Suprapubic skin (tissue), 4 donors: Measurements from ENCODE around the gene PDZRN3. TPM values are rescaled to one million over a fixed set of nuclear protein-coding genes. Genes with fewer than 3 reads are reported as not detected.

ENCODE experiments used
- DNase-seq, 2 donors: peaks; one replicate each; pipeline ENCODE4 v3.0.0-alpha.2; 2019; ENCODE audit warnings: low spot score in 2 of 2
- H3K27ac ChIP-seq: fragments of 200-600 bp; sonication (generic); one replicate; pipeline ENCODE4 v1.5.1; 2019
- H3K27me3 ChIP-seq: fragments of 200-600 bp; sonication (generic); one replicate; pipeline ENCODE4 v1.5.1; 2019
- H3K36me3 ChIP-seq: fragments of 200-600 bp; sonication (generic); one replicate; pipeline ENCODE4 v1.5.1; 2019
- H3K4me1 ChIP-seq: fragments of 200-600 bp; sonication (generic); one replicate; pipeline ENCODE4 v1.5.1; 2019
- H3K4me3 ChIP-seq: fragments of 200-600 bp; sonication (generic); one replicate; pipeline ENCODE4 v1.5.1; 2019; ENCODE audit warnings: mild to moderate bottlenecking
- H3K9me3 ChIP-seq: fragments of 200-600 bp; sonication (generic); one replicate; pipeline ENCODE4 v1.5.1; 2019
- CTCF ChIP-seq, 2 donors: fragments of 200-600 bp in 1 of 2; fragments of 450-650 bp in 1 of 2; sonication (generic) in 1 of 2; IDR thresholded peaks; one replicate each; pipeline ENCODE4 v1.5.1; 2016 to 2019; ENCODE audit warnings: antibody characterized with exemption in 2 of 2, mild to moderate bottlenecking in 1 of 2, moderate library complexity in 1 of 2
- EP300 ChIP-seq: sonication (generic); formaldehyde crosslinking; IDR thresholded peaks from one replicate; pipeline ENCODE4 v1.6.1; 2017; ENCODE audit warnings: antibody characterized with exemption
- POLR2A ChIP-seq, 2 donors: fragments of 450-650 bp; IDR thresholded peaks; one replicate each; pipeline ENCODE4 v1.6.1; 2017; ENCODE audit warnings: antibody characterized with exemption in 2 of 2, mild to moderate bottlenecking in 2 of 2, moderate library complexity in 2 of 2
- POLR2AphosphoS5 ChIP-seq, 3 donors: sonication (generic); formaldehyde crosslinking; IDR thresholded peaks; one replicate each; pipeline ENCODE4 v1.6.1; 2017; ENCODE audit warnings: antibody characterized with exemption in 3 of 3
- WGBS: methylation state at CpG from one replicate; pipeline ENCODE4 v1.1.5; 2018; 5-methylcytosine and 5-hydroxymethylcytosine counted together
- total RNA-seq, 4 donors: library from RNA; depleted of rRNA; stranded (reverse); fragments of >200 nt; gene quantifications; one replicate each; pipeline ENCODE4 v1.1.0, GENCODE V29; 2016

Gene PDZRN3
- total RNA-seq, 4 donors from 2014 or later = 9.2 to 33.3 (median 13.7) TPM

- no peak for DNase-seq
- H3K27ac ChIP-seq = no peak overlapping the region
- H3K4me3 ChIP-seq = no peak overlapping the region
- H3K27me3 ChIP-seq = no peaks in the 10 kb centered on the region
- H3K9me3 ChIP-seq = no peaks in the 10 kb centered on the region
- peaks cover 29% of the 10 kb centered on the region for H3K4me1 ChIP-seq
- 88% methylated on average over 3 of the region's 3 CpGs for WGBS
- no peaks in the 10 kb centered on the region for H3K36me3 ChIP-seq
- TF ChIP-seq POLR2A (IDR thresholded peaks at IDR 0.05) (no peak), EP300 (no peak), CTCF (IDR thresholded peaks at IDR 0.05) (no peak), POLR2AphosphoS5 (IDR thresholded peaks at IDR 0.05) (no peak)
These were observed 27.3 kb downstream of the PDZRN3 start for GRCh38 chr3:73597476-73597875.

- Histone ChIP-seq H3K4me1 (no peaks in the 10 kb centered on the region), H3K9me3 (no peaks in the 10 kb centered on the region), H3K27ac (no peak overlapping the region), H3K27me3 (no peaks in the 10 kb centered on the region), H3K4me3 (no peak overlapping the region), H3K36me3 (no peaks in the 10 kb centered on the region)
- no peak for DNase-seq
- WGBS = 79% methylated on average over 11 of the region's 11 CpGs
- TF ChIP-seq POLR2A (IDR thresholded peaks at IDR 0.05) (no peak), POLR2AphosphoS5 (IDR thresholded peaks at IDR 0.05) (no peak), EP300 (no peak), CTCF (IDR thresholded peaks at IDR 0.05) (no peak)
These were observed 32.3 kb downstream of the PDZRN3 start for GRCh38 chr3:73592154-73593144.

- Histone ChIP-seq H3K9me3 (no peaks in the 10 kb centered on the region), H3K27me3 (no peaks in the 10 kb centered on the region), H3K27ac (no peak overlapping the region), H3K4me1 (no peaks in the 10 kb centered on the region), H3K4me3 (no peak overlapping the region), H3K36me3 (no peaks in the 10 kb centered on the region)
- DNase-seq = no peak
- WGBS = 41% methylated on average over 3 of the region's 3 CpGs
- no peak for TF ChIP-seq EP300
- no peak for TF ChIP-seq CTCF (IDR thresholded peaks at IDR 0.05)
- no peak for TF ChIP-seq POLR2AphosphoS5 (IDR thresholded peaks at IDR 0.05)
- no peak for TF ChIP-seq POLR2A (IDR thresholded peaks at IDR 0.05)
These were observed 33.4 kb downstream of the PDZRN3 start for GRCh38 chr3:73591286-73591800.

GRCh38 chr3:73586628-73587027 lies 38.1 kb downstream of the PDZRN3 start:
- no peak for TF ChIP-seq CTCF (IDR thresholded peaks at IDR 0.05)
- no peak for TF ChIP-seq POLR2A (IDR thresholded peaks at IDR 0.05)
- TF ChIP-seq EP300 = no peak
- TF ChIP-seq POLR2AphosphoS5 (IDR thresholded peaks at IDR 0.05) = no peak
- Histone ChIP-seq H3K36me3 (no peaks in the 10 kb centered on the region), H3K27ac (no peak overlapping the region), H3K4me3 (no peak overlapping the region), H3K4me1 (no peaks in the 10 kb centered on the region), H3K27me3 (no peaks in the 10 kb centered on the region), H3K9me3 (no peaks in the 10 kb centered on the region)
- WGBS = 23% methylated on average over 1 of the region's 1 CpG
- no peak for DNase-seq

GRCh38 chr3:73586190-73586589 lies 38.6 kb downstream of the PDZRN3 start:
- H3K36me3 ChIP-seq = no peaks in the 10 kb centered on the region
- H3K9me3 ChIP-seq = no peaks in the 10 kb centered on the region
- no peak for TF ChIP-seq POLR2A (IDR thresholded peaks at IDR 0.05)
- no peak for TF ChIP-seq EP300
- TF ChIP-seq CTCF (IDR thresholded peaks at IDR 0.05) = no peak
- TF ChIP-seq POLR2AphosphoS5 (IDR thresholded peaks at IDR 0.05) = no peak
- H3K4me3 ChIP-seq = no peak overlapping the region
- no peak for DNase-seq
- WGBS = 93% methylated on average over 4 of the region's 4 CpGs
- H3K27me3 ChIP-seq = no peaks in the 10 kb centered on the region
- H3K27ac ChIP-seq = no peak overlapping the region
- no peaks in the 10 kb centered on the region for H3K4me1 ChIP-seq
